Thyroid gland (tissue), 4 donors: ENCODE measurements around the gene ASB15. TPM values are rescaled to one million over a fixed set of nuclear protein-coding genes. Genes with fewer than 3 reads are reported as not detected.
"Not testable (repeated sequence)": the region's sequence is repeated elsewhere in the genome, so short reads cannot be mapped to it uniquely, and the experiment has no call there.

Experiments
- DNase-seq, 2 donors: peaks; one replicate each; pipeline ENCODE4 v3.0.0-alpha.2; 2019
- H3K27ac ChIP-seq, 3 donors: fragments of 200-600 bp; sonication (generic); 1 replicate in 2 of 3; 2 replicates in 1 of 3; pipeline ENCODE4 v1.5.1; 2016 to 2019; ENCODE audit warnings: mild to moderate bottlenecking in 1 of 3, moderate library complexity in 1 of 3
- H3K27me3 ChIP-seq: fragments of 200-600 bp; sonication (generic); one replicate; pipeline ENCODE4 v1.5.1; 2019
- H3K36me3 ChIP-seq, 2 donors: fragments of 200-600 bp; sonication (generic); one replicate each; pipeline ENCODE4 v1.5.1; 2016 to 2019
- H3K4me1 ChIP-seq, 2 donors: fragments of 200-600 bp; sonication (generic); one replicate each; pipeline ENCODE4 v1.5.1; 2017 to 2019
- H3K4me3 ChIP-seq, 3 donors: fragments of 200-600 bp; sonication (generic); replicated peaks in 1 of 3; 1 replicate in 2 of 3; 2 replicates in 1 of 3; pipeline ENCODE4 v1.5.1; 2016; ENCODE audit warnings: mild to moderate bottlenecking in 1 of 3
- H3K9me3 ChIP-seq: fragments of 200-600 bp; sonication (generic); one replicate; pipeline ENCODE4 v1.5.1; 2017
- CTCF ChIP-seq, 6 experiments: fragments of 200-600 bp in 3 of 6; fragments of 450-650 bp in 3 of 6; sonication (generic) in 3 of 6; IDR thresholded peaks; one replicate each; pipeline ENCODE4 v1.5.1; 2016 to 2019; ENCODE audit warnings: antibody characterized with exemption in 6 of 6, mild to moderate bottlenecking in 2 of 6, inconsistent platforms in 1 of 6, moderate library complexity in 1 of 6
- POLR2A ChIP-seq, 2 donors: fragments of 450-650 bp; IDR thresholded peaks; one replicate each; pipeline ENCODE4 v1.6.1; 2017; ENCODE audit warnings: antibody characterized with exemption in 2 of 2, mild to moderate bottlenecking in 2 of 2, moderate library complexity in 1 of 2
- WGBS, 2 donors: methylation state at CpG; one replicate each; pipeline ENCODE4 v1.1.5; 2017; 5-methylcytosine and 5-hydroxymethylcytosine counted together
- intact Hi-C: fragments of 100-400 bp; cut with DNase I; formaldehyde crosslinking; loops from one replicate; pipeline ENCODE4 v1.15.1; 2023
- total RNA-seq, 4 donors: library from RNA; depleted of rRNA; stranded (reverse); fragments of >200 nt; gene quantifications; one replicate each; pipeline ENCODE4 v1.2.3, GENCODE V29; 2016

Gene ASB15
- total RNA-seq, 4 donors from 2014 or later, result not detected

GRCh38 chr7:123625254-123625653 lies 23.6 kb downstream of the ASB15 start:
- no peaks in the 10 kb centered on the region for H3K9me3 ChIP-seq
- no peaks in the 10 kb centered on the region for H3K36me3 ChIP-seq
- no peak for TF ChIP-seq POLR2A (IDR thresholded peaks at IDR 0.05)
- no peak for DNase-seq
- intact Hi-C loops, result no loop called here
- no peaks in the 10 kb centered on the region for H3K4me1 ChIP-seq
- H3K27ac ChIP-seq, result no peak overlapping the region
- 75 to 79% methylated on average over 2 of the region's 2 CpGs for WGBS, 2 donors
- H3K4me3 ChIP-seq, result no peak overlapping the region
- H3K27me3 ChIP-seq, result no peaks in the 10 kb centered on the region

- H3K27ac ChIP-seq, result no peak overlapping the region
- no peak for DNase-seq
- no peaks in the 10 kb centered on the region for H3K36me3 ChIP-seq
- H3K4me3 ChIP-seq, result no peak overlapping the region
- intact Hi-C loops, result no loop called here
- no peaks in the 10 kb centered on the region for H3K27me3 ChIP-seq
- no peaks in the 10 kb centered on the region for H3K4me1 ChIP-seq
- 59 to 63% methylated on average over 2 of the region's 2 CpGs for WGBS, 2 donors
- TF ChIP-seq CTCF (IDR thresholded peaks at IDR 0.05) (no peak), POLR2A (IDR thresholded peaks at IDR 0.05) (no peak)
- no peaks in the 10 kb centered on the region for H3K9me3 ChIP-seq
Measured at GRCh38 chr7:123627851-123628250, 26.2 kb downstream of the ASB15 start.

- 93 to 97% methylated on average over 5 of the region's 5 CpGs for WGBS, 2 donors
- H3K4me1 ChIP-seq, result no peaks in the 10 kb centered on the region
- no peaks in the 10 kb centered on the region for H3K36me3 ChIP-seq
- DNase-seq, result no peak
- no peak overlapping the region for H3K4me3 ChIP-seq
- H3K9me3 ChIP-seq, result no peaks in the 10 kb centered on the region
- no peak overlapping the region for H3K27ac ChIP-seq
- TF ChIP-seq CTCF (IDR thresholded peaks at IDR 0.05) (no peak), POLR2A (IDR thresholded peaks at IDR 0.05) (no peak)
- intact Hi-C loops, result no loop called here
- H3K27me3 ChIP-seq, result no peaks in the 10 kb centered on the region
Measured at GRCh38 chr7:123628829-123629228, 27.2 kb downstream of the ASB15 start.

GRCh38 chr7:123629281-123629680 lies 27.7 kb downstream of the ASB15 start:
- TF ChIP-seq CTCF (IDR thresholded peaks at IDR 0.05), result no peak
- no peak for TF ChIP-seq POLR2A (IDR thresholded peaks at IDR 0.05)

GRCh38 chr7:123632808-123633207 lies 31.2 kb downstream of the ASB15 start:
- Histone ChIP-seq H3K27ac (no peak overlapping the region), H3K4me1 (no peaks in the 10 kb centered on the region), H3K36me3 (no peaks in the 10 kb centered on the region), H3K27me3 (no peaks in the 10 kb centered on the region), H3K9me3 (no peaks in the 10 kb centered on the region), H3K4me3 (no peak overlapping the region)
- intact Hi-C loops, result no loop called here
- 64 to 71% methylated on average over 2 of the region's 2 CpGs for WGBS, 2 donors
- TF ChIP-seq CTCF (IDR thresholded peaks at IDR 0.05), result no peak
- no peak for TF ChIP-seq POLR2A (IDR thresholded peaks at IDR 0.05)
- no peak for DNase-seq

More at GRCh38 chr7:123629281-123629680, 27.7 kb downstream of the ASB15 start:
- intact Hi-C loops, result no loop called here
- no peaks in the 10 kb centered on the region for H3K4me1 ChIP-seq
- H3K4me3 ChIP-seq, result no peak overlapping the region
- DNase-seq, result no peak
- H3K36me3 ChIP-seq, result no peaks in the 10 kb centered on the region
- H3K27ac ChIP-seq, result no peak overlapping the region
- H3K9me3 ChIP-seq, result no peaks in the 10 kb centered on the region
- H3K27me3 ChIP-seq, result no peaks in the 10 kb centered on the region
- 84 to 85% methylated on average over 1 of the region's 1 CpG for WGBS, 2 donors

GRCh38 chr7:123633553-123633952 lies 31.9 kb downstream of the ASB15 start:
- Histone ChIP-seq H3K27ac (no peak overlapping the region), H3K36me3 (no peaks in the 10 kb centered on the region), H3K4me1 (no peaks in the 10 kb centered on the region), H3K9me3 (no peaks in the 10 kb centered on the region), H3K4me3 (no peak overlapping the region), H3K27me3 (no peaks in the 10 kb centered on the region)
- no peak for DNase-seq
- TF ChIP-seq POLR2A (IDR thresholded peaks at IDR 0.05) (no peak), CTCF (IDR thresholded peaks at IDR 0.05) (no peak)
- intact Hi-C loops, result no loop called here
- 79 to 87% methylated on average over 7 of the region's 7 CpGs for WGBS, 2 donors

- WGBS, 2 donors, result 88% methylated on average over 2 of the region's 2 CpGs
- H3K4me1 ChIP-seq, DNase-seq, H3K27ac ChIP-seq, intact Hi-C loops, H3K27me3 ChIP-seq, H3K4me3 ChIP-seq, H3K9me3 ChIP-seq, H3K36me3 ChIP-seq: not testable (repeated sequence)
Measured at GRCh38 chr7:123634011-123634573, 32.5 kb downstream of the ASB15 start.
